ENCODE data around the gene SEC14L1. TPM values are rescaled to one million over a fixed set of nuclear protein-coding genes. Genes with fewer than 3 reads are reported as not detected.

The SEC14L1 gene
- total RNA-seq, 1 donor from 2014 or later, result 400 TPM

DNA sequence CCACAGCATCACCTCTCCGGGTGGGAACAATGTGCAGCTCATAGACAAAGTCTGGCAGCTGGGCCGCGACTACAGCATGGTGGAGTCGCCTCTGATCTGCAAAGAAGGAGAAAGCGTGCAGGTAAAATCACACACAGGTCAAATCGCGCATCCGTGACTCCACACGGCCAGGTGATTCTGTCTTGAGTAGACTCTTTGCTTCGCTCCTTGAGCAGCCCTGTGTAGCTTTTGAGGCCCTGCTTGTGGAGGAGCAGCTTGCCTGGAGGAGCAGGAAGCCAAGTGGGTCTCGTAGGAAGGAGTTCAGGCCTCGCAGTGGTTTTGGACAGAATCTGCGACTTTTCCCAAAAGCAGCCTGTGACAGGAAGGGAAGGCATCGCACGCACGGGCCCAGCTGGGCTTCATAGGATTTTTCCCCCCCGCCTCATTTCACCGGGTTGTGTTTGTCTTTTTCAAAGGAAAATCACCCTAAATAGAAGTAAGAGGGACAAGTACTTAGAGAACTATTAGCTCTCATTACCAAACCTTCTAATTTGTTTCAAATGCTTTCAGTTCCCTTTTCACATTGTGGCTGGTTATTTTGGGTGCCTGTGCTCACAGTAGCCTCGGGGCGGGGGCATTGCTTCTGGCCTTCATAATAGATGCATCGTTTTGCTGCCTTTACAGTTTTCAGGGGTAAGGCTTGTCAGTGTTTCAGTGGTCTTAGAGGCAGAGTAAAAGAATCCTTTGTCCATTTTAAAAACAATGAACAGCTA lies 71.5 kb downstream of the SEC14L1 start:
- no peak for DNase-seq (ENCODE audit: low read depth, low spot score)

DNA sequence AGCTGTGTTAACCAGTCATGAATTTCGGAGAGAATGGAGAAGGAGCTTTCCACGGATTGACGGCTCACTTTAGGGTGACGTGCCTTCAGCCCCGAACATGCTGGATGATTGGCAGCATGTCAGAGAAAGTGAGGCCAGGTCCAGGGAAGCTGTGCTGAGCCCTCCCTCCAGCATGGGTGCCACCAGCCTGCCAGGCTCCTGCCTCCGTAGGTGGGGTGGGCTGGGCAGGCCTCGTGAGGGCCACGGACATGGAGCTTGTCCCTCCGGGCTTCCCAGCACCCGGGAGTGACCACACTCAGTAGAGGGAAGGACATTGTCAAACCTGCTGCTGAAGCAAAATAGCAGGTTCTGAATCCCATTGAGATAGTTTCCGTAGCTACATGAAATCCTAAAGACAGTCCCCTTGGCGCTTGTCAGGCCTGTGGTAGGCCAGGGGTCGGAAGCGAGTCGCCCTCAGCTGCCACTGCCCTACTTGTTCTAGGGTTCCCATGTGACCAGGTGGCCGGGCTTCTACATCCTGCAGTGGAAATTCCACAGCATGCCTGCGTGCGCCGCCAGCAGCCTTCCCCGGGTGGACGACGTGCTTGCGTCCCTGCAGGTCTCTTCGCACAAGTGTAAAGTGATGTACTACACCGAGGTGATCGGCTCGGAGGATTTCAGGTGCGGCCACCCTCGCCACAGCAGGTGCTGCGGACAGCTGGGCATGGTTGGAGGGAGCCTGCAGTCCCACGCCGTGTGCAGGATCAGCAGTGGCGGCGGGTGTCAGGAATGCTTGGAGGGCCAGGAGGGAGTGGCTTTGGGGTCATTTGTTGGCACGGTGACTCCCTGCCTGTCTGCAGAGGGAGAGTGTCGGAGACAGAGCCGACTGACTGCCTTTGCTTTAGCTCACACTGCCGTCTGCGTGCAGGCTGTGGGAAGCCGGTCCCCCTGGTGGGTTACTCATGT lies 72.3 kb downstream of the SEC14L1 start:
- no peak for DNase-seq (ENCODE audit: low read depth, low spot score)

DNA sequence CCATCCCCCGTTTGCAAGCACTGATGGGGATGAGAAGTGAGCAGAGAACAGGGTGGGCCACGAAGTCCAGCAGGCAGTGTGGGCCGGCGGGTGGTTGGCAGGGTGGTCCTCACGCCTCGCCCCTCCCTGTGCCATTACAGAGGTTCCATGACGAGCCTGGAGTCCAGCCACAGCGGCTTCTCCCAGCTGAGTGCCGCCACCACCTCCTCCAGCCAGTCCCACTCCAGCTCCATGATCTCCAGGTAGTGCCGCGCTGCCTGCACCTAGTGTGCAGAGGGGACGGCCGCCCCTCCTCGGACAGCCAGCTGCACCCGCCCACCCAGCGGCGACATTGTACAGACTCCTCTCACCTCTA lies 73.0 kb downstream of the SEC14L1 start:
- DNase-seq (ENCODE audit: low read depth, low spot score), result no peak

DNA sequence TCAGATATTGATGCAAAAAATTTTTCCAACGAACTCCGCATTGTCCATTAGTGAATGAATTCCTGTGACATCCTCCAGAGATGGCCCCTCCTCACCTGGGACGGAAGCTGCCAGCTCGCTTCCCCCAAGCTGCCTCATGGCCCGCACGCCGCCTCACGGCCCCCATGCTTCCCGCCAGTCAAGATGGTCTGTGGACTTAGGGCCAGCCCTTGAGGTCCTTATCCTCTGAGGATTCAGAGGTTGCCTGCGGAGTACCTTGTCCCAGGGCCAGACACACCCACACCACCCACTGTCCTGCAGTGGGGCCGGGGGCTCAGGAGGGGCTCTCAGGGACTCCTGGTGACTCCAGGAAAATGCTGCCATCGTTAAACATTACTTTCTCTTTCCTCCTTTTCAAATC lies 73.6 kb downstream of the SEC14L1 start:
- DNase-seq (ENCODE audit: low read depth, low spot score), result no peak

DNA sequence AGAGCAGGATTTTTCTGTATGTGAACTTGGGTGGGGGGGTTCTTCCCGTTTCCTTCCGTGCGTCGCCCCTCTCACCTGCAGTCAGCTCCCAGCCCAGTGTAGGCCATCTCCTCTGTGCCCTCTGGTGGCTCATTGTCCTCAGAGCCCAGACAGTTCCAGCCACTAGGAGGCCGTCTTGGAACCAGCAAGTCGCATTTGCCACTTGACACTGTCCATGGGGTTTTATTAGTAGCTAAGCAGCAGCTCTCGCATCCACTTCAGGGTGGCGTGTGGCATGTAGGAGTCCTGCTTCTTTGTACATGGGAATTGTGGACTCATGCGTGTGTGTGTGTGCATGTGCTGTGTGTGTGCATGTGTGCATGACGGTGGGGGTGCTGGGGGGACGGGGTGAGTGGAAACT lies 74.0 kb downstream of the SEC14L1 start:
- no peak for DNase-seq (ENCODE audit: low read depth, low spot score)

DNA sequence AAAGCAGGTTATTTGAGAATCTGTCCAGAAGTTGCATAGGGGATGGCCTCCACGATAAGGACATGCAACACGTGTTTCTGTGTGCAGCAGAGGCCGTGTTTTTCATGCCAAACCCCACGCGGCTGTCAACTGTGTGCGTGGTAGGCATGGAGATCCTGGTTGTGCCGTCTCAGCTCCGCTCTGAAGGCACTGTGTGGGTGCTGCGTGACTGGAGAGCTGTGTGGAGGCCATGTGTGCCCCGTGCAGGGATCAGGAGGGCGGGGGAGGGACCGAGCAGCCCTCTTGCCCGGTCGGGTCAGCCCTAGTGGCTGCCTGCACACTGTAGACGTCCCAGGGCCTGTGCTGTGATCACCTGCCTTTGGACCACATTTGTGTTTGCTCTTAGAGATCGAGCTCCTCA lies 74.5 kb downstream of the SEC14L1 start:
- no peak for DNase-seq (ENCODE audit: low read depth, low spot score)

DNA sequence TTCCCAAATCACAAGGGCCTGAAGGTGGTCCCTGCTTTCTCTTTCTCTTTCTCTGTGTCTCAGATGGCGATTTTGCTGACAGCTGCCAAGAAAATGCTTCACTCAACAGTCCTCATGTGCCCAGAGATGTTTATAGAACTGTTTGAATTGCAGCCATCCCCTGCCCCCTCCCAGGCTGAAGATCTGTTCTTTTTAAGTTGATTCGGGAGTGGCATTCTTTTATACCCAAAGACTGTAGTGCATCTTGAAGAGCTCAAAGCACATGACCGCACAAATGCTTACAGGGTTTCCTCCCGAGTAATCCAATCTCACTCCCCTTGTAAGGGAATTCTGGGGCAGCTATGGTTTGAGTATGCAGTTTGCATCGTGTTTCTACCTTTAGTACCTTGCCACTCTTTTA lies 75.7 kb downstream of the SEC14L1 start:
- no peak for DNase-seq (ENCODE audit: low read depth, low spot score)

DNA sequence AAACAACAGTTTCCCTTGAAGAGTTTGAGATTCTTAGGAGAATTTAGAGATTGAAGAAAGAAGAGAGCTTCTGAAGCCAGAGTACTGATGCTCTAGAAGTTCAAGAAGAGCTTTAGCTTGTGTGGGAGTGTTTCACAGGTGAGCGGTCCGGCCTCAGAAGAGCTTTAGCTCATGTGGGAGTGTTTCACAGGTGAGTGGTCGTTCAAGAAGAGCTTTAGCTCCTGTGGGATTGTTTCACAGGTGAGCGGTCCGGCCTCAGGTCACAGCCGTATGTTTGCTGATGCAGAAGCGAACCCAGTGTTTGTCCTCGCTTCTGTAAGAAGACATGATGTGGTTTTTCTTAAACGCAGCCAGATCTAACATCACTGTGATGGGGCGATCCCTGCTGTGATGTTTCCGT lies 76.4 kb downstream of the SEC14L1 start:
- DNase-seq (ENCODE audit: low read depth, low spot score), result no peak

DNA sequence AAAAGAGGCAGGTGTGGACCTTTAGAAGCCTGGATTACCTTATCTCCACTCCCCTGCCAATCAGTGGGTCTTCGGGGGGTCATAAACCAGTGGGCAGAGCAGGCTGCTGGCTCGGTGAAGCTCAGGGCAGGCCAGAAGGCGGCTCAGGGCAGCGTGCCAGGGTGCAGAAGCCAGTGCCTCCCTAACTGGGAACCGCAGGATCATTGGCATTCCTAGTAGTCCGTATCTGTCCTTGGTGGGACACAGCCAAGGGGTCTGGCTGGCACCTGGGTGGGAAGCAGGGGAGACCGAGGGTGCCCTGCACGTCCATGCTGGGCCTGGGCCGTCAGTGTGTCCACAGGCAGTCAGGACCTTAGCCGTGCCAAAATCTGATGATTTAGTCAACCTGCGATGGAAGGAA lies 76.8 kb downstream of the SEC14L1 start:
- no peak for DNase-seq (ENCODE audit: low read depth, low spot score)

DNA sequence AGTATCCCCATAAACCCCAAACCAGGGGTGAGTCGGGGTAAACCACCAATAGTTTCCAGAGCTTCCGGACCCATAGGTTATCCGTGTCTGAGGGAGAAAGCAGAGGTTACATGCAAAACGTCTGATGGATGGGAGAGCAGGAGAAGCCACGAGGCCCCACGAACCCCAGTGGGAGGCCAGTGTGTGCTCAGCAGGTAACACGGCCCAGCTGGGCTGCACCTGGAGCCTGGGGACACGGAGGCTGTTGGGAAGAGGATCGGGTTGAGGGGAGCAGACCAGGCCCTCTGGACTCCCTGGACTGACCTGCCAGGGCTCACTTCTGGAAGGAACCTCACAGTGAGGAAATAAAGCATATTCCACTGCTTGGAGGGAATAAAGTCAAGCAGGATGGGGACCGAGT lies 78.1 kb downstream of the SEC14L1 start:
- no peak for DNase-seq (ENCODE audit: low read depth, low spot score)

DNA sequence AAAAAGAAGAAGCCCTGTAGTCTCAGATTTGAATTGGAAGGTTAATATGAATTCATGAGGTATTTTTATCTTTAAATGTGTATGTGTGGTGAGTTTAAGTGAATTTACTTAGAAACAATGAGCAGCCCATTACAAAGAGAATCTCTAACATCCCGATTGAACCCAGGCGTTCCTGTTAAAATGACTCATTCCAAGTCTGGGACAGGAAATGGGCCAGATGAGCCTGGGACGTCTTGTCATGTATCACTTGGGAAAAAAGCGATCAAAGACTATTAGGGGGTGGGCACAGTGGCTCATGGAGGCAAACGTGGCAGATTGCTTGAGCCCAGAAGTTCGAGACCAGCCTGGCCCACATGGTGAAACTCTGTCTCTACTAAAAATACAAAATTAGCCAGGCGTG lies 81.6 kb downstream of the SEC14L1 start:
- DNase-seq (ENCODE audit: low read depth, low spot score), result no peak

DNA sequence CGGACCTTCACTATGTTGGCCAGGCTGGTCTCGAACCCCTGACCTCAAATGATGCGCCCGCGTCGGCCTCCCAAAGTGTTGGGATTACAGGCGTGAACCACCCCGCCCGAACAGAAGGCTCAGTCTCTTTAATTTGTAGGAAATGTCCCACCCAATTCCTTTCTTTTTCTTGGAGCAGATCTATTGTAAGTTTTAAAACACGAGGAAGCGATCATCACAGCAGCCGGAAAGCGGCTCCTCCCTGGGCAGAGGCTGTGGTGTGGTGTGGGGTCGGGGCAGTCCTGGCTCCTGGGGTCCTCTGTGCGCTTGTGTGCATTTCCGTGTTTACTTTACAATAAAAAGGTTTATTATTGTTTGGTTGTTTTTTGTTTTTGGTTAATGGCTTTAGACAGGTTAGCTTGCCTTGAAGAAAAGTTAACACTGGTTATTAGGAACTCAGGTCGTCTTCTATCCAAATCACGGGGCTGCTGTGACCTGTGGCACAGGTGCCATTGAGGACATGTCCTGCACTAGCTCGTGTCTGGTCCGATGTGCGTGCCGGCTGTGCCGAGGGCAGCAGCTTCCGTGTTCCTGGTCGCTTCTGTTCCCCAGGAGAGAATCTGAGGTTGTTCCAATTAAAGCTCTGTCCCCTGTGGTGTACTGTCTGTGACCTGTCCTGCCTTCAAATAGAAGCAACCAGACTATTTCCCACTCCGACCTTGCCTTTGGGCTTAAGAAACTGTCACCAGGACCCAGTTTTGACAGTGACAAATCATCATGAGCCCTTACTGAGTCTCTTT lies 83.1 kb downstream of the SEC14L1 start:
- no peak for DNase-seq (ENCODE audit: low read depth, low spot score)

DNA sequence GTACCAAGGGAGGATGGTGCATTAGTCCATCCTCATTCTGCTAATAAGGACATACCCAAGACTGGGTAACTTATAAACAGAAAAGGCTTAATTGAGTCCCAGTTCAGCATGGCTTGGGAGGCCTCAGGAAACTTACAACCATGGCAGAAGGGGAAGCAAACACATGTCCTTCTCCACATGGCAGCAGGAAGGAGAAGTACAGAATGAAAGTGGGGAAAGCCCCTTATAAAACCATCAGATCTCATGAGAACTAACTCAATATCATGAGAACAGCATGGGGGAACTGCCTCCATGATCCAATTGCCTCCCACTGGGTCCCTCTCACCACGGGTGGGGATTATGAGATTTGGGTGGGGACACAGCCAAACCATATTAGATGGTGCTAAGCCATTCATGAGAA lies 84.5 kb downstream of the SEC14L1 start:
- no peak for DNase-seq (ENCODE audit: low read depth, low spot score)

DNA sequence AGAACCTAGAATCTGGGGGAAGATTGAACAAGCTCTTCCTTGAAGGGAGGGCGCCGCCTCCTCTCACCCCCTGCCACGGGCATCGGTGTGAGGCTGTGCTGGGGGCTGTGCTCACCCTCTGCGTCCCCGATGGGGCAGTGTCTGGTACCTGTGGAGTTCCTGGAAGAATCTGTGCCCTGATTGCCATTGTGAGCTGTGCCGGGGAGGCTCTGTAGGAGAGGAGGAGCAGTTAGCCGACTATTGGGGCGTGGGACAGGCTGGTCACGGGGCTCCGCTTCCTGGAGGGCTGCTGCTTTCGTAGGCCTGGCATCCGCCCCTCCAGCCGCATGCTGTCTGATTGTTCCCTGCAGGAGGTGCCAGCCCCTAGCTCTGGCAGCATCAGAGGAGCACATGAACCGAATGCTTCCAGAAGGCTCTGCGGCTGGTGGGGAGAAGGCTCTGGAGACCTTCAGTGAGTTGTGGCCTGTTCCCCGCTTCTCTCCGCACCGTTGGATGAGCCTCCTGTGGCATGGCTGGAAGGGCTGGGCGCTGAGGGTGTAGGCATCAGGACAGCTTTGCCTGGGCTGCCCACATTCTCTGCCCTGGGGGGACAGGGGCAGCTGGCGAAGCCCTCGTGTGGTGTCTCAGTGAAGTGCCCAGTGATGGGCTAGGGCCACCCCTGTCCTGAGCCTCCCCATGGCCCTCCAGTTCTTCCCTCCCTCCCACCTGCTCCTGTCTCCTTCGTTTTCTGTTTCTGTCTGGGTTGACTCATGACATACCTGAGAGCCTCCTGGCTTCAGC lies 86.9 kb downstream of the SEC14L1 start:
- no peak for DNase-seq (ENCODE audit: low read depth, low spot score)

DNA sequence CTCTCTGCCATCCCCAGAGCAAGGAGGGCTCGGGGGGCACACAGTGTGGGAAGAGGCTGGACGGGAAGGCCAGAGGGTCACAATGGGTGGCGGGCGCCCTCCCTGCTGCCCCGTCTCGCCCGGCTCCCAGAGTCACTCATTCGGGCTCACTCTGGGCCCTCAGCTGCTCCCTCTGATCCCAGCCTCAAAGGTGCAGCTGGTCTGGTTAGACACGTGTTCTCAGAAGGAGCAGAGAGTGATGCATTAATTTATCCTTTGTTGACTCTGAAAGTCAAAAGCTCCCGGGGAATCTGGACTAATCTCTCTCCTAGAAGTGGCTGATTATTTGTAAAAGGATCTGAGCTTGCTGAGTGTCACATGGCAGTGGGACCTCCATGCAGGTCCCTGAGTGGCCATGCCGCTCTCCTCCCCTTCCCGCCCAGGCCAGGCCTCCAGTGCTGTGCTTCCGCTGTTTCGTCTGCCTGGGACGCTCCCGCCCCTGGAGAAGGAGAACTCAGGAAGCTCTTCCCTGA lies 87.5 kb downstream of the SEC14L1 start:
- no peak for DNase-seq (ENCODE audit: low read depth, low spot score)

DNA sequence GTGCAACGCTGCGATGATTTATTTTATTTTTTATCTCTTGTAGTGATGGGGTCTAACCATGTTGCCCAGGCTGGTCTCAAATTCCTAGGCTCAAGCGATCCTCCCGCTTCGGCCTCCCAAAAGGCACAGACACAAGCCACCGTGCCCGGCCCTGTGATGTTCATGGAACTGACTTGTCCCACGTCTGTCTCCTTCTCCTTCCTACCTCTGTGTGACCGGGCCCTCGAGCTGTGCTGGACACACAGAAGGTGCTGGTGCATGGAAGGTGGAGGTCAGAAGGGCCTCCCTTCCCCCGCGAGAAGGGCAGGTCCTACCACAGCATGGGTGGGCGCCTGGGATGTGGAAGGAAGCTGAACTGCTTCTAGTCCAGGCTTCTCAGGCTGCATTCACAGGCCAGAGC lies 88.0 kb downstream of the SEC14L1 start:
- no peak for DNase-seq (ENCODE audit: low read depth, low spot score)

DNA sequence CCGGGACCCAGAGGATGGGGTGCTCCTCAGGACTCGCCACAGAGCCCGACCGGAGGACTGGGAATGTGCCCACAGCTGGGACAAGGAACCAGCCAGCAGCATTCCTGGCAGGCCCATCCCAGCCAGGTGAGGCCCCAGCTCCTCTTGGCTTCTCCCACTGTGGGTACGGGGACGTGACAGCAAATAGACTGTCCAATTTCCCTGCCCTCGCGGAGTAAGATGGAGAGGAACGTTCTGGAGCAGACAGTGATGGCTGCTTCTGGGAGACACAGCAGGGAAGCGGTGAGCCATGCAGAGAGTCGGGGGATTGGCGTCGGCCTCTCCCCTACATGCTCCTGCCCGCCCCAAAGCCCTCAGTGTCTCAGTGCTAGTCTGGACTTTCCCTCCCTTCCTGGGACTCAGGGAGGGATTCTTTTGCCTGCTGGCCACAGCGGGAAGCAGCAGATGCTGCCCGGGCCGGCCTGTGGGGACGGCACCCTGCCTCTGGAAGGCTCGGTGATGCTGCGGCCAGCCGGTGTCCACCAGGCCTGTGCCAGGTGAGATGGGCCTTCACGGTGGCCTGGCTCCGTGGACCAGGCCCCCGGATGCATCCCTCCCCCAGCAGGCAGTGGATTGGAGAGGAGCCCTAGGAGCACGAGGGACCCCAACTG lies 89.1 kb downstream of the SEC14L1 start:
- DNase-seq (ENCODE audit: low read depth, low spot score), result no peak

DNA sequence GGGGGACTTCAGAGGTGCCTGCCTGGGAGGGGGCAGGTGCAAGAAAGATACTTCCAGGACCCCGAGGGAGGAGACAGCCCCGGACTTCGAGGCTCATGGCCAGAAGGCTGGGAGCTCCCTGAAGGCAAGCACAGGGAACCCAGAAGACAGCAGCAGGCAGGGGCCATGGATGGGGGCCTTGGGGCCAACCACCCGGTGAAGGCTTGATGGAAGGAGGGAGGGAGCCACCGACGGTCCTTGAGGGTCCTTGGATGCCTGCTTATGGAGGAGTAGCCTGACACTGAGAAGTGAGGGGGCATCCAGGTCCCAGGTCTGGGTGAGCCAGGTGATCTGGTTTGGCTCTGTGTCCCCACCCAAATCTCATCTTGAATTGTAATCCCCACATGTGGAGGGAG lies 89.7 kb downstream of the SEC14L1 start:
- DNase-seq (ENCODE audit: low read depth, low spot score), result no peak

DNA sequence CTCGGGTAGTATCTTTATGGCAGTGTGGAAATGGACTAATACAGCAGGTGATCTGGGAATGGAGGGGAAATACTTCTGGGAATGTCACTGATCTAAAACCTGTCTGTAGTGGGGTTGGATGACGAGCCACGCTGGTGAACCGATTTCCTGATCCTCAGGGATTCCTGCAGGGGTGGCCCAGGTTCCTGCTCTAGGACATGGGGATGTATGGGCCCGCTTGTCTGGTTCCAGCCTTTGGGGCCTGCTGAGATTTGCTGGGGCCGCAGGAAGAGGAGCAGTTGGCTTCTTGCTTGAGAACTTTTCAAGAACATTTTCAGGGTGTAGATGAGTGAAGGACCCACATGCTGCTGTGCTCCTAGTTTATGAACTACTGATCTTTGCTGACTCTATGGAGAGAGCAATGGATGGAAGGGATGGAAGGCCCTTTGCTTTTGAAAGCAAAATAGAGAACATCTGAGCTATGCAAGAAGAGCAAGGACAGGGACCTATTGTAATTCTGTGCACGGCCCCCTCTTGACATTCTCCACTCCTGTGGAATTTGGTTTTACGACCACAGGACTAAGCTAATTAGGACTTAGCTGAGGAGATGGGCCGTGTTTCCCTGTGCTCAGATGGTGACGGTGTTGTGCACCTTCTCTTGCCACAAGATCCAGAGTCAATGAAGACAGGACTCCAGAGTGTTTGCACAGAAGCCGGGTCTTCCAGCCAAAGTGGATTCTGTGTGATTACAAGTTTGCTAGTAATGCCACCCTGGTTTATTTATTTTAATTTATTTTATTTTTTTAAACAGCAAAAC lies 90.5 kb downstream of the SEC14L1 start:
- DNase-seq (ENCODE audit: low read depth, low spot score), result no peak

DNA sequence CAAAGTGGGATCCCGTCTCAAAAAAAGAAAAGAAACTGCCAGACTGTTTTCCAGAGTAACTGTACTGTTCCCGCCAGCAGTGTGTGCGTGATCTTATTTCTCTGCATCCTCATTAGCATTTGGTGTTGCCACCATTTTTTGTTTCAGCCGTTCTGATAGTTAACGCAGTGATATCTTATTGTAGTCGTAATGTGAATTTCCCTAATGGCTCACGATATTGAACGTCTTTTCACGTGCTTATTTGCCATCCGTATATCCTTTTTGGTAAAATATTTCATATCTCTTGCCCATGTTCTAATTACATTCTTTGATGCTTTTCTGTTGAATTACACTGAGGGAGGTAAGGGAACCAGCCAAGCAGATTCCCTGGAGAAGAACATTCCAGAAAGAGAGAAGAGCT lies 92.4 kb downstream of the SEC14L1 start:
- no peak for DNase-seq (ENCODE audit: low read depth, low spot score)

Measured in pulmonary artery endothelial cell (primary cell).